GM10266 (cell line): ENCODE results near the gene IL17RA.
A peak's percentile ranks its signal among the peaks of the same experiment; 100 is the strongest.

ENCODE experiments used
- DNase-seq: peaks from one replicate; pipeline ENCODE4 v3.0.0; 2012; ENCODE audit errors: extremely low spot score
- TF ChIP-seq, protein P1 (sequence below): IDR thresholded peaks from 2 replicates; pipeline ENCODE4 v1.5.1; 2012; ENCODE audit warnings: mild to moderate bottlenecking, low read depth; ENCODE audit not compliant: control insufficient read depth, insufficient read depth; ENCODE audit errors: missing control alignments

Gene IL17RA

GRCh38 chr22:17117400-17117799 lies 32.6 kb downstream of the IL17RA start:
- DNase-seq: no peak

DNA sequence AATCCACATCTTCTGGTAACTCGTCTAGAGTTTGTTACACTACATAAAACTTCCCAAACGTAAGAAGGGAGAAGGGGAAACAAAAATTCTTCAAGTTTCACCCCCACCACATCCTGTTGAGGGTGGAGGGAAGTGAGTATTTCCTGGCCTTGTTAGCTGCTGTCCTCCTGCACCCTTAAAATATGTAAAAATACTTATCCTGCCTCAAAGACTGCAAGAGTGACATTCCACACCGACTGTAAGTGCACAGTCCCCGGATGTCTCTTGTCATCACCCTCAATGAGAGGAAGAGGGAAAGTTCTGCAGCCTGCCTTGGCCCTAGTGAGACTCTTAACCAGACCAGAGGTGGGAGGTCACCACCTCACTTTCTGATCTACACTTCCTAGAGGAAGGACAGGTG lies 33.1 kb downstream of the IL17RA start:
- TF ChIP-seq, protein P1, sequence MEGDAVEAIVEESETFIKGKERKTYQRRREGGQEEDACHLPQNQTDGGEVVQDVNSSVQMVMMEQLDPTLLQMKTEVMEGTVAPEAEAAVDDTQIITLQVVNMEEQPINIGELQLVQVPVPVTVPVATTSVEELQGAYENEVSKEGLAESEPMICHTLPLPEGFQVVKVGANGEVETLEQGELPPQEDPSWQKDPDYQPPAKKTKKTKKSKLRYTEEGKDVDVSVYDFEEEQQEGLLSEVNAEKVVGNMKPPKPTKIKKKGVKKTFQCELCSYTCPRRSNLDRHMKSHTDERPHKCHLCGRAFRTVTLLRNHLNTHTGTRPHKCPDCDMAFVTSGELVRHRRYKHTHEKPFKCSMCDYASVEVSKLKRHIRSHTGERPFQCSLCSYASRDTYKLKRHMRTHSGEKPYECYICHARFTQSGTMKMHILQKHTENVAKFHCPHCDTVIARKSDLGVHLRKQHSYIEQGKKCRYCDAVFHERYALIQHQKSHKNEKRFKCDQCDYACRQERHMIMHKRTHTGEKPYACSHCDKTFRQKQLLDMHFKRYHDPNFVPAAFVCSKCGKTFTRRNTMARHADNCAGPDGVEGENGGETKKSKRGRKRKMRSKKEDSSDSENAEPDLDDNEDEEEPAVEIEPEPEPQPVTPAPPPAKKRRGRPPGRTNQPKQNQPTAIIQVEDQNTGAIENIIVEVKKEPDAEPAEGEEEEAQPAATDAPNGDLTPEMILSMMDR: no peak
- DNase-seq: no peak

More at GRCh38 chr22:17117400-17117799, 32.6 kb downstream of the IL17RA start:
- TF ChIP-seq, protein P1: no peak

- TF ChIP-seq, protein P1: no peak
- DNase-seq: no peak
Observed at GRCh38 chr22:17118342-17118741, 33.5 kb downstream of the IL17RA start.

GRCh38 chr22:17119481-17120202 lies 34.8 kb downstream of the IL17RA start:
- TF ChIP-seq, protein P1: peak; percentile 35
- no peak for DNase-seq

GRCh38 chr22:17120281-17120680 lies 35.5 kb downstream of the IL17RA start:
- TF ChIP-seq, protein P1: no peak
- DNase-seq: peak; percentile 85

DNA sequence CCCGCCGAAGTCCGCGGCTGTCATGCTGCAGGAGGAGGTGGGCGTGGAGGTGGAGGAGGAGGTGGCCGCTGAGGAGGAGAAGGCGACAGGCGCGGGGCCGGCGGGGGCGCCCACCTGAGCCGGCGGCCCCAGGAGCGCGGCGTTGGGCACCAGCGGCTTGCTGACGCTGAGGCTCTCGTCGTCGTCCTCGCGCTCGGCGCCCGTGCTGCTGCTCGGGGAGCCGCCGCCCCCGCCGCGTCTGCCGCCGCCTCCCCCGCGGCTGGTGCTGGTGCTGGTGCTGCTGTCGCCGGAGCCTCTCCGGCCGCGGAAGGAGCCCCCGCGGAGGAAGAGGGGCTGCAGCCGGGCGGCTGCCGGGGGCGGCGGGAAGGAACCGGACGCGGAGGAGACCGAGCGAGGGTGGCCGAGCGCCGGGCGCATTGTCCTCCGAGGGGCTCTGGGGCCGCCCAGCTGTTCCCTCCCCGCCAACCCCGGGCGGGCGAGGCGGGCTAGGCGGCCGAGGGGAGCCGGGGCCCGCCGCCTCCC lies 36.0 kb downstream of the IL17RA start:
- TF ChIP-seq, protein P1: no peak
- DNase-seq: no peak

DNA sequence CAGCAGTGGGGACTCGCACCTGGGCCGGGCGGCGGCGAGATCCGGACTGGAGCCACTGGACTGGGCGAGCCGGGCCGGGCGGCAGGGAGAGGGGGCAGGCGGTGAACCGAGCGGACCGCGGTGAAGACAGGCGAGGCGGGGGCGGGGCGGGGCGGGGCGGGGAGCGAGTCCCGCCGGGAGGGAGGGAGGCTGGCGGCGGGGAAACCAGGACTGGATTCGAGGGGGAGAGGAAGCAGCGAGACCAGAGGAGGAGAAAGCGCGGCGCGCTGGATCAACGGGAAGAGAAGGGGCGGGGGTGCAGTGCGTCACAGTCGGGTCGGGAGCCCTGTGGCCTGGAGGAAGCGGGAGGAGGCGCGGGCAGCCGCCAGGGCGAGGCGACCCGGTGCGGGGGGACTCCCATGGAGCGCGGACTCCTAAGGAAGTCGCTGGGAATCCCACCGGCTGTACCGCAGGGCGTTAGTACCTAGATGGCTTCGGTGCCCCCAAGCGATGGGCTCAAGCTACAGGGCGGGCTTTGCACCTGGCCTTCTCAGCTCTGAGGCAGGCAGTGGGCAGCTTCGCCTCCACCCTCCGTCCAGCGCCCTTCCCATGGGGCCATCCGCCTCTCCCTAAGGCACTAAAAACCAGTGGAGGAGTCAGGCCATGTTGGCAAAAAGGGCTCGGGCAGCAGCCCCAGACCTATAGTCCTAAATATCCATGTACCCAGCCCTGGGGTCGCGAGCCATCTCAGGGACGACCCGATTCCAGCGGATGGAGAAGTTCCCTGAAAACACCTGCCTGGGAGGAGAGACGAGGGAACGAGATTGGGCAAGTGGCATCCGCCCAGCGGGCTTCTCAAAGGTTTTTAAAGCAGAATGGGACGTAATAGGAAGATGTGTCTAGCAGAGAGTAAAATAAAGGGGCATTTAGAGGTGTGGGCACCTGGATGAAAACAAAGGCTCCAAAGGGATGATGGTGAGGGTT lies 36.7 kb downstream of the IL17RA start, which contains the start of gene TMEM121B:
Gene TMEM121B, minus strand, starts transcription at position 128 of the 963 bp plus-strand sequence. CDS start 233 bp downstream, outside the sequence.
- TF ChIP-seq, protein P1: no peak
- DNase-seq: no peak
